Measurements from ENCODE around the gene TMEM123. TPM values are rescaled to one million over a fixed set of nuclear protein-coding genes. Genes with fewer than 3 reads are reported as not detected.

TMEM123 gene
- total RNA-seq, 1 donor from 2014 or later: 168 TPM

DNA sequence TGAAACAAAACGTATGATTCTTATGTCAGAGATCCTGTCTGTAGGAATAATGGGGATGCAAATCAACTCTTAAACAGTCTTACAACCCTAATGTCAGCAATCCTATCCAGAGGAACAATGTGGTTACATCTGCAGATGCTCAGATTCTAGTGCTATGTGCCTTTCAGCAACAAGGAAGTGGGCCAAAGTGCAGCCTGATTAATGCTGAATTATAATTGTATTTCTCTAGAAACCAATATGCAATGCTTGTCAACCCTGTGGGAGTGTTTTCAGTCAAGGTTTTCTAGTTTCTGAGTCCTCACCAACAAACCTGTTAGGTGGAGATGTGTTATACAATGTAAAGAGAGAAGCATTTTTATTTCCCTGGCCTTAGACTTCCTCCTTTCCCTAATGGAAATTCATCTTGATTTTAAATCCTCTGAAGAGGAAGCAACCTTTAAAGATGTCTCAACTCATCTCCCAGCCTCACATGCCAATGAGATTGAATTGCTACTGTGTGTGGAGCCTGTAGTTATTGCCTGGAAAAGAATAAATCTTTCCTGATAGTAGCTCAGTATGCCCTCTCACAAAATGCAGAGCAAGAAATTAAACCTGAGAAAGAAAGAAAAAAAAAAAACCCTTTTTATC lies 26.2 kb upstream of the TMEM123 start:
- TF ChIP-seq, protein P1, sequence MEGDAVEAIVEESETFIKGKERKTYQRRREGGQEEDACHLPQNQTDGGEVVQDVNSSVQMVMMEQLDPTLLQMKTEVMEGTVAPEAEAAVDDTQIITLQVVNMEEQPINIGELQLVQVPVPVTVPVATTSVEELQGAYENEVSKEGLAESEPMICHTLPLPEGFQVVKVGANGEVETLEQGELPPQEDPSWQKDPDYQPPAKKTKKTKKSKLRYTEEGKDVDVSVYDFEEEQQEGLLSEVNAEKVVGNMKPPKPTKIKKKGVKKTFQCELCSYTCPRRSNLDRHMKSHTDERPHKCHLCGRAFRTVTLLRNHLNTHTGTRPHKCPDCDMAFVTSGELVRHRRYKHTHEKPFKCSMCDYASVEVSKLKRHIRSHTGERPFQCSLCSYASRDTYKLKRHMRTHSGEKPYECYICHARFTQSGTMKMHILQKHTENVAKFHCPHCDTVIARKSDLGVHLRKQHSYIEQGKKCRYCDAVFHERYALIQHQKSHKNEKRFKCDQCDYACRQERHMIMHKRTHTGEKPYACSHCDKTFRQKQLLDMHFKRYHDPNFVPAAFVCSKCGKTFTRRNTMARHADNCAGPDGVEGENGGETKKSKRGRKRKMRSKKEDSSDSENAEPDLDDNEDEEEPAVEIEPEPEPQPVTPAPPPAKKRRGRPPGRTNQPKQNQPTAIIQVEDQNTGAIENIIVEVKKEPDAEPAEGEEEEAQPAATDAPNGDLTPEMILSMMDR (IDR thresholded peaks at IDR 0.05; ENCODE audit: insufficient read depth, low read length, poor library complexity, severe bottlenecking): no peak
- no peaks in the 10 kb centered on the region for H3K36me3 ChIP-seq (ENCODE audit: control insufficient read depth, insufficient read depth, low read length)
- DNase-seq (ENCODE audit: low read depth): no peak
- no peak overlapping the region for H3K4me3 ChIP-seq (ENCODE audit: low read depth, low read length)
- H3K27me3 ChIP-seq (ENCODE audit: control insufficient read depth, insufficient read depth, low read length): no peaks in the 10 kb centered on the region

DNA sequence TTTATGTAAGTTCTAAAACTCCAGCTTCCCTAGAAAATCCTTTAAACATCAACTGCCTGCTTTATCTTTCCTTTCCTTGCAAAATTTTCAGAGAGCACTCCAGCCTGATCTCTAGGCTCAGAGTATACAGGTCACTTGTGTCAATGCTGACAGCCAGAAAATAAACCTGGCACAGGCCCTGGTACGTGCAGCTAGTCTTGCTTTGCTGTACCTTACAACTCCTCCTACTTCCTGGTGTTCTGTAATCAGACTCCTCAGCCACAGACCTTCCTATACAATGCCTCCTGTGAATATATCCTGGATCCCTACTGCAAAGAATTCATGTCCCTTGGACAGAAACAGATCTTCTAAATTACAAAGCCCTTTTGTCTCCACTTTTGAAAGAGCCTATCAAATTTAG lies 24.2 kb upstream of the TMEM123 start:
- Histone ChIP-seq H3K4me3 (ENCODE audit: low read depth, low read length) (no peak overlapping the region), H3K27me3 (ENCODE audit: control insufficient read depth, insufficient read depth, low read length) (no peaks in the 10 kb centered on the region), H3K36me3 (ENCODE audit: control insufficient read depth, insufficient read depth, low read length) (no peaks in the 10 kb centered on the region)
- TF ChIP-seq, protein P1 (IDR thresholded peaks at IDR 0.05; ENCODE audit: insufficient read depth, low read length, poor library complexity, severe bottlenecking): no peak
- DNase-seq (ENCODE audit: low read depth): no peak

- H3K27me3 ChIP-seq (ENCODE audit: control insufficient read depth, insufficient read depth, low read length): no peaks in the 10 kb centered on the region
- no peaks in the 10 kb centered on the region for H3K36me3 ChIP-seq (ENCODE audit: control insufficient read depth, insufficient read depth, low read length)
- no peak overlapping the region for H3K4me3 ChIP-seq (ENCODE audit: low read depth, low read length)
- TF ChIP-seq, protein P1 (IDR thresholded peaks at IDR 0.05; ENCODE audit: insufficient read depth, low read length, poor library complexity, severe bottlenecking): no peak
- no peak for DNase-seq (ENCODE audit: low read depth)
Measured at GRCh38 chr11:102476069-102476468, 23.5 kb upstream of the TMEM123 start.

DNA sequence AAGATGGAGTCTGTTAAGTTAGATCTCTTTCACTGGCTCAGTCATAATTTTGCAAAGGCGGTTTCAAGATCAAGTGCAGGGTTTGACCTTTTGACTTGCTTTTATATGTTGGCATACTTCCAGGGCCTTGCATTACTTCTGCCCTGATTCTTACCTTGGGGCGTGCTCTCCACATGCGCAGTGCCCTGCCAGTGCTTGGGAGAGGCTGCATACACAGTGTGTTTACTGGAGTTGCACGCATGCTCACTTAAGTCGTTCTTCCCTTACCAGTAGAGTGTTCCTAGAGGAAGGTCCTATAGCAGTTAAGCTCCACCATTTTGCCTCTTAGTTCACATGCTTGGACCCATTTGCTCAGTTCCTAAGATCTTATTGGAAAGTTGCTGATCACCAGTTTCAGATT lies 21.0 kb upstream of the TMEM123 start:
- TF ChIP-seq, protein P1 (IDR thresholded peaks at IDR 0.05; ENCODE audit: insufficient read depth, low read length, poor library complexity, severe bottlenecking): no peak
- no peak for DNase-seq (ENCODE audit: low read depth)
- Histone ChIP-seq H3K4me3 (ENCODE audit: low read depth, low read length) (no peak overlapping the region), H3K27me3 (ENCODE audit: control insufficient read depth, insufficient read depth, low read length) (no peaks in the 10 kb centered on the region), H3K36me3 (ENCODE audit: control insufficient read depth, insufficient read depth, low read length) (no peaks in the 10 kb centered on the region)

- TF ChIP-seq, protein P1 (IDR thresholded peaks at IDR 0.05; ENCODE audit: insufficient read depth, low read length, poor library complexity, severe bottlenecking): no peak
- H3K27me3 ChIP-seq (ENCODE audit: control insufficient read depth, insufficient read depth, low read length): no peaks in the 10 kb centered on the region
- no peak for DNase-seq (ENCODE audit: low read depth)
- H3K4me3 ChIP-seq (ENCODE audit: low read depth, low read length): no peak overlapping the region
- no peaks in the 10 kb centered on the region for H3K36me3 ChIP-seq (ENCODE audit: control insufficient read depth, insufficient read depth, low read length)
Measured at GRCh38 chr11:102472127-102472526, 19.6 kb upstream of the TMEM123 start.

GRCh38 chr11:102471474-102471873 lies 18.9 kb upstream of the TMEM123 start:
- no peak for DNase-seq (ENCODE audit: low read depth)

More at GRCh38 chr11:102471474-102471873, 18.9 kb upstream of the TMEM123 start:
- Histone ChIP-seq H3K36me3 (ENCODE audit: control insufficient read depth, insufficient read depth, low read length) (no peaks in the 10 kb centered on the region), H3K4me3 (ENCODE audit: low read depth, low read length) (no peak overlapping the region), H3K27me3 (ENCODE audit: control insufficient read depth, insufficient read depth, low read length) (no peaks in the 10 kb centered on the region)
- TF ChIP-seq, protein P1 (IDR thresholded peaks at IDR 0.05; ENCODE audit: insufficient read depth, low read length, poor library complexity, severe bottlenecking): no peak
